DMS 273 (cell line): ENCODE measurements around the gene PIGU.
A peak's percentile ranks its signal among the peaks of the same experiment; 100 is the strongest.

Source experiments
- DNase-seq: peaks from one replicate; lab custom pipeline; 2025; ENCODE audit not compliant: unreplicated experiment; lab: John Stamatoyannopoulos, UW

PIGU gene

GRCh38 chr20:34560141-34560523 is 116.8 kb downstream of the PIGU start:
- DNase-seq = no peak

- DNase-seq = peak; percentile 20
Observed at GRCh38 chr20:34559311-34560140, 117.4 kb downstream of the PIGU start.

GRCh38 chr20:34558320-34559218 is 118.3 kb downstream of the PIGU start, which contains the start of gene MAP1LC3A:
MAP1LC3A (plus strand) TSS chr20:34558718; CDS start chr20:34558869, 151 bp downstream.
- peak; percentile 94 for DNase-seq

- DNase-seq = peak; percentile 51
Observed at GRCh38 chr20:34557936-34558319, 119.0 kb downstream of the PIGU start.

GRCh38 chr20:34553366-34553867 is 123.5 kb downstream of the PIGU start:
- DNase-seq = no peak

- no peak for DNase-seq
Observed at GRCh38 chr20:34552569-34552968, 124.3 kb downstream of the PIGU start.

- DNase-seq = no peak
Observed at GRCh38 chr20:34549929-34550305, 127.0 kb downstream of the PIGU start.

- peak; percentile 69 for DNase-seq
Observed at GRCh38 chr20:34549291-34549928, 127.5 kb downstream of the PIGU start.

- no peak for DNase-seq
Observed at GRCh38 chr20:34547844-34548613, 128.9 kb downstream of the PIGU start.

- peak; percentile 90 for DNase-seq
Observed at GRCh38 chr20:34546751-34547181, 130.1 kb downstream of the PIGU start.

GRCh38 chr20:34544109-34544796 is 132.6 kb downstream of the PIGU start:
- DNase-seq = no peak

- no peak for DNase-seq
Observed at GRCh38 chr20:34543463-34544056, 133.3 kb downstream of the PIGU start.

GRCh38 chr20:34542439-34542838 is 134.5 kb downstream of the PIGU start:
- no peak for DNase-seq

GRCh38 chr20:34541917-34542316 is 135.0 kb downstream of the PIGU start:
- no peak for DNase-seq

- no peak for DNase-seq
Observed at GRCh38 chr20:34541264-34541901, 135.5 kb downstream of the PIGU start.

GRCh38 chr20:34540596-34541263 is 136.2 kb downstream of the PIGU start:
- DNase-seq = no peak

- DNase-seq = no peak
Observed at GRCh38 chr20:34539756-34540155, 137.1 kb downstream of the PIGU start.

GRCh38 chr20:34538671-34539123 is 138.2 kb downstream of the PIGU start:
- DNase-seq = peak; percentile 62
